K562 (cell line): ENCODE data around the gene CPED1. TPM values are rescaled to one million over a fixed set of nuclear protein-coding genes. Genes with fewer than 3 reads are reported as not detected.

Experiments used
- HNRNPL ChIP-seq: fragments of 200-400 bp; formaldehyde crosslinking; IDR thresholded peaks from 2 replicates; pipeline ENCODE4 v1.6.1; 2017; ENCODE audit warnings: low read depth, mild to moderate bottlenecking, low read length
- JUN ChIP-seq, 2 experiments: sonication (generic) in 1 of 2; formaldehyde crosslinking in 1 of 2; IDR thresholded peaks; 2 replicates each; pipeline versions ENCODE4 v1.6.1 to v1.8.0; 2012 to 2022; ENCODE audit warnings: borderline replicate concordance in 2 of 2, mild to moderate bottlenecking in 2 of 2, improper control_type of control experiment in 1 of 2, low read depth in 1 of 2, low read length in 1 of 2, missing genetic modification reagents in 1 of 2
- KHSRP ChIP-seq: fragments of 450-650 bp; IDR thresholded peaks from 2 replicates; pipeline ENCODE4 v1.6.1; 2017
- LCOR ChIP-seq: sonication (generic); formaldehyde crosslinking; IDR thresholded peaks from 2 replicates; pipeline ENCODE4 v1.8.0; 2022; ENCODE audit warnings: mild to moderate bottlenecking, missing genetic modification reagents
- MCM7 ChIP-seq, 2 experiments: fragments of 450-650 bp; IDR thresholded peaks; 2 replicates each; pipeline ENCODE4 v1.6.1; 2016 to 2018
- NFYB ChIP-seq: IDR thresholded peaks from 2 replicates; pipeline ENCODE4 v1.6.1; 2011; ENCODE audit warnings: mild to moderate bottlenecking, moderate library complexity; ENCODE audit not compliant: insufficient read length; ENCODE audit errors: extremely low read depth
- NUFIP1 ChIP-seq: fragments of 450-650 bp; IDR thresholded peaks from 2 replicates; pipeline ENCODE4 v1.6.1; 2018; ENCODE audit not compliant: partially characterized antibody
- PHF20 ChIP-seq: fragments of 450-650 bp; IDR thresholded peaks from 2 replicates; pipeline ENCODE4 v1.6.1; 2018; ENCODE audit not compliant: partially characterized antibody
- POLR2AphosphoS2 ChIP-seq: IDR thresholded peaks from 2 replicates; pipeline ENCODE4 v1.6.1; 2012; ENCODE audit warnings: low read length, improper control_type of control experiment
- PTTG1 ChIP-seq: fragments of 450-650 bp; IDR thresholded peaks from 2 replicates; pipeline ENCODE4 v1.6.1; 2016; ENCODE audit warnings: low read depth, mild to moderate bottlenecking, missing genetic modification characterization, missing compliant biosample characterization
- RBM34 ChIP-seq: fragments of 200-400 bp; formaldehyde crosslinking; IDR thresholded peaks from 2 replicates; pipeline ENCODE4 v1.6.1; 2018; ENCODE audit warnings: low read length, borderline replicate concordance; ENCODE audit not compliant: insufficient read depth
- STAT5B ChIP-seq: fragments of 250-450 bp; sonication (Bioruptor Pico); IDR thresholded peaks from 2 replicates; pipeline ENCODE4 v1.8.0; 2021; ENCODE audit warnings: mild to moderate bottlenecking, inconsistent platforms
- XRCC5 ChIP-seq: fragments of 200-400 bp; formaldehyde crosslinking; IDR thresholded peaks from 2 replicates; pipeline ENCODE4 v1.6.1; 2017; ENCODE audit warnings: low read depth, mild to moderate bottlenecking, low read length
- ZNF140 ChIP-seq: fragments of 250-450 bp; sonication (Bioruptor Pico); IDR thresholded peaks from 2 replicates; pipeline ENCODE4 v1.8.0; 2021; ENCODE audit warnings: moderate library complexity, mild to moderate bottlenecking, inconsistent platforms
- ZNF184 ChIP-seq: sonication (generic); formaldehyde crosslinking; IDR thresholded peaks from 2 replicates; pipeline ENCODE4 v1.5.0; 2020; ENCODE audit warnings: missing genetic modification reagents
- ZNF3 ChIP-seq: fragments of 250-450 bp; sonication (Bioruptor Pico); IDR thresholded peaks from 2 replicates; pipeline ENCODE4 v1.5.0; 2021; ENCODE audit warnings: mild to moderate bottlenecking, moderate library complexity
- ZNF311 ChIP-seq: fragments of 250-450 bp; sonication (Bioruptor Pico); IDR thresholded peaks from 2 replicates; pipeline ENCODE4 v1.4.0; 2020; ENCODE audit warnings: mild to moderate bottlenecking, moderate library complexity
- ZNF780A ChIP-seq: fragments of 250-450 bp; sonication (Bioruptor Pico); IDR thresholded peaks from 2 replicates; pipeline ENCODE4 v1.5.0; 2021; ENCODE audit warnings: mild to moderate bottlenecking
- ZNF785 ChIP-seq: fragments of 250-450 bp; sonication (Bioruptor Pico); IDR thresholded peaks from 2 replicates; pipeline ENCODE4 v1.4.0; 2020; ENCODE audit warnings: mild to moderate bottlenecking
- polyA plus RNA-seq, 8 experiments: library from polyadenylated mRNA; depleted of rRNA in 4 of 8; stranded (reverse) in 5 of 8; unstranded in 3 of 8; fragments of >200 nt; fragmentation: Nextera tagmentation in 2 of 8; fragmentation: Illumina TruSeq in 1 of 8; extraction: Ambion mirVana in 2 of 8; extraction: Trizol in 1 of 8; gene quantifications; 2 replicates each; pipeline versions ENCODE4 v1.2.1 to v1.2.3, GENCODE V29; 2011 to 2014; ENCODE audit warnings: inconsistent platforms in 1 of 8, missing spikeins in 1 of 8
- total RNA-seq, 7 experiments: library from RNA; depleted of rRNA in 6 of 7; stranded (reverse); fragments of >200 nt in 6 of 7; fragmentation: Illumina TruSeq in 2 of 7; extraction: Trizol in 2 of 7; gene quantifications; 2 replicates each; pipeline versions ENCODE4 v1.2.1 to v1.2.3, GENCODE V29; 2011 to 2021; ENCODE audit warnings: low replicate concordance in 1 of 7
- TF ChIP-seq, protein P1 (sequence below): fragments of 250-450 bp; sonication (Bioruptor Pico); IDR thresholded peaks from 2 replicates; pipeline ENCODE4 v1.5.0; 2021; ENCODE audit warnings: mild to moderate bottlenecking, moderate library complexity
- TF ChIP-seq, protein P2 (sequence below): fragments of 450-650 bp; IDR thresholded peaks from 2 replicates; pipeline ENCODE4 v1.6.1; 2017; ENCODE audit warnings: antibody characterized with exemption
- TF ChIP-seq, protein P3 (sequence below): fragments of 250-450 bp; sonication (Bioruptor Pico); IDR thresholded peaks from 2 replicates; pipeline ENCODE4 v1.6.1; 2021; ENCODE audit warnings: mild to moderate bottlenecking

The CPED1 gene
- total and polyA plus RNA-seq, 9 of the 15 experiments (the other 6 are each of a cell fraction or from before 2014, with no cell fraction given), result 195 to 393 (median 290) TPM

DNA sequence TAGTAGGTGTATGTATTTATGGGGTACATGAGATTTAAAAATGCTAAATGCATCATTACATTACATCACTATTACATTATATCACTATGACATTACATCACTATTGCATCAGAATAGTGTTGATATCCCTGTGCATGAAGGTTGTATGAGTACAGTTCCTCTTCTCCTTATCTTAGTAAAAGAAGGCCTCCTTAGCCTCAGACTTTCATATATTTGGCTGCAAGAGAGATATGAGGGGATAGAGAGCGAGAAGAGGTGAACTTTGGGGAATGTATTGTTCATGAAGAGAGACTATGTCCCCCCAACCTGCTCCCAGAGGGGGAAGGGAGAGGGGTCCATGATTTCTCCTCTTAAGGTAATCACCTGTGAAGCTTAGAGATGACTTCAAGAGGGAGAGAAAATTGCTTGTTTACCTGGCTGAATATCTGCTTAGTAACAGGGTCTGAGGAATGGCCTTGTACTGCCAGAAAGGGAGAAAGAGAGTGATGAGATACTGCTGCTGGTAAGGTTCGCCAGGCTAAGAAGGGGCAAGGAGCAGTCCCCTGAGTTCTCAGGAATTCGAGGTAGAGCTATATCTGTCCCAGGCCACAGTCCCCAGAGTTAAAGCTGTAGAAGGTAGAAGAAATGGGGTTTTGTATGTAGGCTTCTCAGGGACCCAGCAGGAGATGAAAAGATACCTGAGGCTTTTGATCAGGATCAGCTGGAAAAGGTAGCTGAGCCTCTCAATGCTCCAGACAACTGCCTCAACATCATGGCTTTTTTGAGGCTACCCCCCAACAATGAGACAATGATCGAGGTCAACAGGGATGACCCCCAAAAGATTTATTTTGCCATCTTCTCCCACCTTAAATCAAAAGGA is 171.9 kb downstream of the CPED1 start (continued):
- no peak for TF ChIP-seq NUFIP1
- TF ChIP-seq HNRNPL, result no peak
- TF ChIP-seq ZNF785, result no peak
- no peak for TF ChIP-seq STAT5B (CRISPR knock-in tag)
- TF ChIP-seq RBM34, result no peak
- TF ChIP-seq ZNF780A (CRISPR knock-in tag), result no peak
- TF ChIP-seq JUN (IDR thresholded peaks at IDR 0.05; ENCODE audit: borderline replicate concordance, low read depth, low read length), result peak; percentile 96
- no peak for TF ChIP-seq JUN (CRISPR knock-in tag; IDR thresholded peaks at IDR 0.05; ENCODE audit: borderline replicate concordance)
- TF ChIP-seq PHF20, result no peak
- TF ChIP-seq, protein P1, sequence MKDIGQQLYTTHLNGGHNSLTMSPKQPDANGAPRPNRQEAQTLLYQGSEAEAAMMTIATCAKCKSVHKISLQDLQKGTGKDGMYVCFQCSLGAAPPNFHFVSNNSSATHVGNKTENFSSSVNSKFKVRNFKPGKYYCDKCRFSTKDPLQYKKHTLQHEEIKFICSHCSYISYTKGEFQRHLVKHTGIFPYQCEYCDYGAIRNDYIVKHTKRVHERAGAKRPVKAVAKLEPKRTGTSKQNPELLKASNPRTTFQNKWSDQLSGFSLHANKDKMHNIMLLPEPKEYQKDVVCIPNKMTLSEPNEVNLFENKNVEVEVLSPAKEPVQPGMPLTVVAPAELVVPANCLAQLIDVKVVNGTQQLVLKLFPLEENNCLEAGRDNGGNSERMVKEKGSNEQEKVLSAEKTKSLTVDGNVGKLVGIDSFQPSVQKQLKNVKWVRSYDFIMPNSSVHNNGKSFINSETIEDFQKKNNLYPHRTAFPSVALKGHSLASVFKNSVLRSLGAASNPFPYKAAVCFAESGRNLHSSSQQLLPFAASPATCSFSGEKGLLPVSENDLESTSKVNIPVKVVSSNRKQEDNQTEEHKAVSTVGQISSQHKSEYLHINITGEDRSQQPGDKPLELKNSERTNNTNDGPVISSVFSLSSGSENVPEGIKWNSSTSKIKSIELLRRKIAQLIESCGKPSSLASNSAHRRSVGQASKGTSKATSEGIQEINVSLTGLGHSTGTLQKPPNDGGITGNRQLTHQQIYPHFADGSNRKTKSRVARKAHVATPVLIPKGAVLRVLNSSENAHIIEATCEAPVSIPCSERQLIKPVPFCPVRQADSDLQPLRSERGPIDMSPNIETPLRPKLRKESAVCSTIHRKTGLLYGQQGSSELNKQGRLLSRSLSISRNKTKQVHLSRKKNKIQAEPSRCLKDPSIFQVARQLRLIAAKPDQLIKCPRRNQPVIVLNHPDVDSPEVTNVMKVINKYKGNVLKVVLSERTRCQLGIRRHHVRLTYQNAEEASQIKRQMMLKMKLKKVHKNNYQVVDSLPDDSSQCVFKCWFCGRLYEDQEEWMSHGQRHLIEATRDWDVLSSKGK (CRISPR knock-in tag), result no peak
- TF ChIP-seq NFYB, result no peak
- TF ChIP-seq, protein P2, sequence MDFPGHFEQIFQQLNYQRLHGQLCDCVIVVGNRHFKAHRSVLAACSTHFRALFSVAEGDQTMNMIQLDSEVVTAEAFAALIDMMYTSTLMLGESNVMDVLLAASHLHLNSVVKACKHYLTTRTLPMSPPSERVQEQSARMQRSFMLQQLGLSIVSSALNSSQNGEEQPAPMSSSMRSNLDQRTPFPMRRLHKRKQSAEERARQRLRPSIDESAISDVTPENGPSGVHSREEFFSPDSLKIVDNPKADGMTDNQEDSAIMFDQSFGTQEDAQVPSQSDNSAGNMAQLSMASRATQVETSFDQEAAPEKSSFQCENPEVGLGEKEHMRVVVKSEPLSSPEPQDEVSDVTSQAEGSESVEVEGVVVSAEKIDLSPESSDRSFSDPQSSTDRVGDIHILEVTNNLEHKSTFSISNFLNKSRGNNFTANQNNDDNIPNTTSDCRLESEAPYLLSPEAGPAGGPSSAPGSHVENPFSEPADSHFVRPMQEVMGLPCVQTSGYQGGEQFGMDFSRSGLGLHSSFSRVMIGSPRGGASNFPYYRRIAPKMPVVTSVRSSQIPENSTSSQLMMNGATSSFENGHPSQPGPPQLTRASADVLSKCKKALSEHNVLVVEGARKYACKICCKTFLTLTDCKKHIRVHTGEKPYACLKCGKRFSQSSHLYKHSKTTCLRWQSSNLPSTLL, result no peak
- no peak for TF ChIP-seq ZNF3
- TF ChIP-seq PTTG1 (tag), result peak; percentile 76
- TF ChIP-seq XRCC5, result no peak
- TF ChIP-seq ZNF311 (CRISPR knock-in tag), result peak; percentile 61; the same call in 1 of the 2 replicates
- TF ChIP-seq ZNF184, result no peak
- TF ChIP-seq MCM7 (IDR thresholded peaks at IDR 0.05), result no peak
- TF ChIP-seq LCOR (CRISPR knock-in tag), result peak; percentile 47; the same call in 1 of the 2 replicates
- peak; percentile 49; the same call in 1 of the 2 replicates for TF ChIP-seq ZNF140
- TF ChIP-seq POLR2AphosphoS2, result no peak; the same call in 1 of the 2 replicates
- peak; percentile 63; the same call in 1 of the 2 replicates for TF ChIP-seq KHSRP
- TF ChIP-seq, protein P3, sequence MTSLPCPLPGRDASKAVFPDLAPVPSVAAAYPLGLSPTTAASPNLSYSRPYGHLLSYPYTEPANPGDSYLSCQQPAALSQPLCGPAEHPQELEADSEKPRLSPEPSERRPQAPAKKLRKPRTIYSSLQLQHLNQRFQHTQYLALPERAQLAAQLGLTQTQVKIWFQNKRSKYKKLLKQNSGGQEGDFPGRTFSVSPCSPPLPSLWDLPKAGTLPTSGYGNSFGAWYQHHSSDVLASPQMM (CRISPR knock-in tag), result no peak
